Stimulated activated CD8-positive, alpha-beta memory T cell treated with anti-CD3 and anti-CD28 coated beads, Interleukin-12 subunit alpha, Interleukin-12 subunit beta, amount 100 ng/mL, for 4 hours (primary cell): ENCODE data around the gene OR52N4.
"Not testable (repeated sequence)": the region's sequence is repeated elsewhere in the genome, so short reads cannot be mapped to it uniquely, and the experiment has no call there.

Source experiments
- DNase-seq: peaks from one replicate; pipeline ENCODE4 v3.0.0-alpha.2; 2020; ENCODE audit warnings: low read depth

Gene OR52N4

GRCh38 chr11:5753943-5754342, at the start of gene OR52N4:
TSS of gene OR52N4 (plus strand) at chr11:5754243. CDS start at chr11:5754741, 498 bp downstream.
- DNase-seq = no peak

DNA sequence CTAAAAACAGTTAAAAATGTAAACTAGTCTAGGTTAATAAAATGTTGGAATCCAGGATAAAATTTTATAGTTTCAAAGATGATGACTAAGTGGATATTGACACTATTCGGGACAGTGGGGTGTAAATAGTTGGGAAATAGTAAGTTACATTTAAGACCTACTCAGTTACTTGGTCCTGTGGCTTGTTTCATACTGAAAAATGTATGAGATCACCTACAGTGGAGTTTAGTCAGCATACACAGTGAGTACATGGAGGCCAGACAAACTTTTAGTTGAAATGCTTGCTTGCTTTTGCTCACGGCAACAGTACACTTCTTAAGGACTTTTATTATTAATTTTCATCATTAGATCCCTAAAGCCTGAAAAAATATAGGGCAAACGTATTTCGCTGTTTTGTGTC, 48.4 kb upstream of the OR52N4 start:
- no peak for DNase-seq

- DNase-seq = no peak
These were observed 41.5 kb upstream of the OR52N4 start for GRCh38 chr11:5712507-5712906.

DNA sequence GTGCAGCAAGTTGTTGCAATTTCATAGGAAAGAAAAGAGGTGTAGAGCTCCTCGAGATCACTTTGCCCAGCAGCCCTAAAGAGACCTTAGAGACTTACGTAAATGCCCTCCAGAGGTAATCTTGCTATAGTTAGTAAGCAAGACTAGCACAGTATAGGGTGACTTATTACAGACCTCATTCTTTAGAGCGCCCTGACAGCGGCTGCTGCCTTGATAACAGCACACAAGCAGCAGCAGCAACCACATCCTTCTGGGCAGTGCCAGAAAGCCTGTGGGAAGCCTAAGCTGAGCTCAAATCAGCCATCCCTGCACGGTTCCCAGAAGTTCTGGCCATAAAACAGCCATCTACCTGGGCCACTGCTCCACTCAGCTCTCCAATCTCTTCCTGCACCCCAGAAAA, 40.3 kb upstream of the OR52N4 start:
- DNase-seq = no peak

- not testable (repeated sequence) for DNase-seq
These were observed 37.5 kb upstream of the OR52N4 start for GRCh38 chr11:5716518-5716917.

GRCh38 chr11:5719703-5720495, 34.1 kb upstream of the OR52N4 start:
- no peak for DNase-seq

DNA sequence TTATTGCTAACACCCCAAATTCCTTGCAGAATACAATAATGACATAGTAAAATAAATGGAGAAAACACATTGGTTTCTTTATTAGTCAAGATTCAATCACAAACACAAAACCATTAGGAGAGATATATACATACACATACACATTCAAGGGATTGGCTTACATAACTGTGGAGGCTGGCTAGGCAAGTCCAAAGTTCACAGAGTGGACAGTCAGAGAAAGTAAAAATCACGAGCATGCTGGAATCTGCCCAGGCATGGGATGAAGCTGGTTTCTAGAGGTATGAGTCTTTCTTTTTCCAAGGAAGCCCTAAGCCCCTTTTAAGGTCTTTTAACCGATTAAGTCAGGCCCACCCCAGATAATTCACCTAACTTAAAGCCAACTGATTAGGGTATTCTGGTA, 31.4 kb upstream of the OR52N4 start:
- no peak for DNase-seq

DNA sequence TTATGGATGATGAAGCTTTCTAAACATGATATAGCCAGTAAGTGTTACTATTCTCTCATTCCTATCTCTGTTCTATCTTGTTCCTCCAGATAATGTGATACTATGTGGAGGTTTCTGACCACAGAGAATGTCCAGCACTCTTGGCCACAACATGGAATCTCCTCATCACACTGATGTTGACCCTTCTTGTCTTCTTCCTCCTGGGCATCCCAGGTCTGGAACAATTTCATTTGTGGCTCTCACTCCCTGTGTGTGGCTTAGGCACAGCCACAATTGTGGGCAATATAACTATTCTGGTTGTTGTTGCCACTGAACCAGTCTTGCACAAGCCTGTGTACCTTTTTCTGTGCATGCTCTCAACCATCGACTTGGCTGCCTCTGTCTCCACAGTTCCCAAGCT, 27.7 kb upstream of the OR52N4 start:
- DNase-seq = no peak

GRCh38 chr11:5727691-5728090, 26.4 kb upstream of the OR52N4 start:
- no peak for DNase-seq

DNA sequence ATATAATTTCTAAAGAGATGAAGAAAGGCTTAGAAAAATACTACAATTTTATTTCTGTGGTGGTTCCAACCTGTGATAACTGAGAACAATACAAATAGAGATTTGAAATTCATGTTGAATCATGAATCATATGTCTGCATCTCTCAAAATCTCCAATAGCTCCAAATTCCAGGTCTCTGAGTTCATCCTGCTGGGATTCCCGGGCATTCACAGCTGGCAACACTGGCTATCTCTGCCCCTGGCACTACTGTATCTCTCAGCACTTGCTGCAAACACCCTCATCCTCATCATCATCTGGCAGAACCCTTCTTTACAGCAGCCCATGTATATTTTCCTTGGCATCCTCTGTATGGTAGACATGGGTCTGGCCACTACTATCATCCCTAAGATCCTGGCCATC, 17.6 kb upstream of the OR52N4 start, which contains the start of gene OR56B1:
TSS of gene OR56B1 (plus strand) at position 53 of the 400 bp plus-strand sequence. CDS start at position 122, 69 bp downstream.
- no peak for DNase-seq

- no peak for DNase-seq
These were observed 17.0 kb upstream of the OR52N4 start for GRCh38 chr11:5737091-5737490.

DNA sequence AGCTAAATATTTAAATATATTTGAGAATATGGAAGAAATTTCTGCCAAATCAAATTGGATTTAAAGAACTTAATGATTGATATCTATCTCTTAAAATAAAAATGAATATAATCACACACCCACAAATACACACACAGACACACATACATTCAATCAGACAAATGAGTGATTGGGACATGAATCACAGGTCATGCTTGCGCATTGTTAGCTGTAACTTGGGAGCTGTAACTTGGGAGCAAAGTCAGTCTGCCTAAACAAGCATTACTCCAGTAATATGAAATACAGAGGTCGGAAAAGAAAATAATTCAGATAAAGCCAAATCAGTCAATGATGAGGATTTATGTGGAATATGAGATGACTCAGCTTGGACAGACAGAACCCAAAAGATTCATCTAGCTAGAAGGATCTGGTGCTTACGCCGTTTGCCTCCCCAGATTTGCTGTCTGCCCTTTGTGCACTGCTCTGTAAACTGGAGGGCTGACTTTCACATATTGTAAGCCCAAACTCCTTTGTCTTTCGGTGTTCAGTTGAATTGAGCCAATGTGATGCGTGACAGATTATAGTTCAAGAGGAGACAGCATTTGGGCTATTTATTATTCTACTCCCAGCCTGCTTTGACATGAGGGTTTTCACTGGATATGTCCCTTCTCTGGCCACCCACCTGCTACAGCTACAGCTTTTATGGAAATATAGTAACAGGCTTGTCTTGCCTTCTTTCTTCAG, 16.2 kb upstream of the OR52N4 start:
- DNase-seq = no peak

DNA sequence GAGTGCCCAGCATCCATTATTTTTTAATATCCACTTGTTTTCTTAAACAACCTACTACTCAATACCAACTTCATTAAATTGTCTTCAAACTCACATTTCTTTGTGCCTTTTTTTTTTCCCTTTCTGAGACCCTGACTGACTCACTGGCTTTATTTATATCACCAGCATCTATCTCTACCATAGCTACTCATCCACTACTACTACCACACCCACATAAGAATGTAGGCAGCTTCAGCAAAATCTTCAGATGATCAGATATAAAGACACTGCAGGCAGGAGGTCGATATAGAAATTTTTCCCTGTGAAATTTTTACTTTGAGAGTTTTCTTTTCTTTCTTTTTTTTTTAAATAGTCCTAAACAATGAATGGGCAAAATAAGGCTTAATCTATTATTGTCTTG, 15.6 kb upstream of the OR52N4 start:
- DNase-seq = no peak

DNA sequence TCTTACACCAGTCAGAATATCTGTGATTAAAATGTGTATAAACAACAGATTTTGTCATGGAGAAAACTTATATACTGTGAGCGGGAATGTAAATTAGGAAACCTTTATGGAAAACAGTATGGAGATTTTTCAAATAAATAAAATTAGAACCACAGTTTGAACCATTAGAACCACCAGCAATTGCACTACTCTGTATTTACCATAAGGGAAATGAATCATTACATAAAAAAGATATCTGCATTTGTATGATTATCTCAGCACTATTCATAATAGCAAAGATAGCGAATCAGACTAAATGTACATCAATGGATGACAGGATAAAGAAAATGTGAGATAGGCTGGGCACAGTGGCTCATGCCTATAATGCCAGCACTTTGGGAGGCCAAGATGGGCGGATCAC, 7.4 kb upstream of the OR52N4 start:
- no peak for DNase-seq

DNA sequence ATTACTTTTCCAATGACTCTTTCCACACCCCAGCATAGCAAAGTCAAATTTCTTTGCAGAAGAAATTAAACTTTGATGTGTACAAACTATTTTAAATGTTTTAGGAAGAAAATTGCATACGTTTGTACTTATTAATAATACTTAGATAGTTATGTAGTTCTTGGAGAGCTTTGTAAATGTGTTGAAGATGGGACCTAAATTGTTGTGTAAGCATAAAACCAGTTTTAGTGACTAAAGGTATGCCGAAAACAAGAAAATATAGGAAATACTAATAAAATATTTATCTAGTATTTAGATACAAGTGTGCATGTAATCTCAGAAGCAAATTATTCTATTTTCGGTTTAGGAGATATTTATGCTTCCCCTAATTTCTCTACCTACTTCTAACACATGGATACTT, 4.2 kb upstream of the OR52N4 start:
- no peak for DNase-seq

GRCh38 chr11:5767056-5767455, 13.0 kb downstream of the OR52N4 start:
- DNase-seq = no peak

DNA sequence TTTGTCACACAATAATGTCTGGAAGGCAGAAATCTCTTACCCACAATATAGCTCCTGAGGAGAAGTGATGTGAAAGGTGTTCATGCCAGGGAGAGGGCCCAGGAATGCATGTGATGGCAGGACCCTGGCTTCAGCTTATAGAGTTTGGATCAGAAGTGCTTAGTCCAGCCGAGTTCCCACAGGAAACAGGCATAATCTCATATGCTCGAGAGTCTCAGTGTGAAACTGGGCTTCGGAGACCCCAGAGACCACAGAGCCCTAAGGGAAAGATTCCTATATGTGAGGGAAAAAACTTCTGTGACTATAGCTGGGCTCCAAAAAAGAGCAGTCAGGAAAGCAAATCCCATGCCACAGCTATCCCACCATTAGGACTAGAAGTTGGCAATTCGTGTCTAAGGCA, 29.2 kb downstream of the OR52N4 start, which contains the start of gene OR52N5:
TSS of gene OR52N5 (minus strand) at position 101 of the 400 bp plus-strand sequence. CDS start 4,721 bp downstream, outside the sequence.
- DNase-seq = no peak

DNA sequence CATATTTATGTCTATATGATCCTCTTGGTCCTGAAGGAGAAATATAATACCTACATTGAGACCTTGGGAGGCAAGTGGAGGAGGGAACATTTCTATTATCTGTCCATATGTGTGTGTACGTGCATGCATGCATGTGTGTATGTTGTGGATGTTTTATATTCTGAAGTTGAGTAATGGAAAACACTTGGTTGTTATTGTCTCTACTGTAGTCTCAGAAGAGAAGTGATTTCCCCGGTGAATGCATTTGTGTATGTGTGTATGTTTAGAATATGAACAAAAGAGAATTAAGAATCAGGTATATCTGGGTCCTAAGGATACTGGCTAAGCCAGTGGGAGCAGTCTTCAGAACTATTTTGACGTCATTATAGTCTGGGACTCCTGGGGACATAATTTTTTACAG, 37.1 kb downstream of the OR52N4 start, which contains the start of gene OR52N1:
TSS of gene OR52N1 (minus strand) at position 101 of the 400 bp plus-strand sequence. CDS start 2,449 bp downstream, outside the sequence.
- DNase-seq = no peak

DNA sequence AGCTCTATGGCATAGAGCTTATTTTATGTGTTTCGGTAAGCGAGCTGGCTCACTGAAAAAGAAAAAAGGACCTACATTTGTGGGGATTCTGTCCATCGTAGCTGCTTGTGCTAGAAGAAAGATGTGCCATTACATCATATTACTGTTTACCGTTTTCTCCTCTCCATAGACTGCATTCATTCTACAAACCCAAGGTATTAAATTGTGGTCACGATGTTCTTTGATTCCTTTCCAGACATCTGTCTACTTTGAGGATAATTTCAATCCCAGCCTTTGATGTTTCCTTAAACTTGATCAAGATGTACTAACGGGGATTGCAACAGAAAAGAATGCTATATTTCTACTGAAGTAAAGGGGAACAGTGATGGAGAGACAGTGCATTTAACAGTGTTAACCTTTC, 42.5 kb downstream of the OR52N4 start:
- no peak for DNase-seq

GRCh38 chr11:5803982-5804381, 49.9 kb downstream of the OR52N4 start:
- DNase-seq = no peak
